Right ventricle myocardium superior (tissue), 1 donor: ENCODE measurements around the gene MAPKAPK5. TPM values are rescaled to one million over a fixed set of nuclear protein-coding genes. Genes with fewer than 3 reads are reported as not detected.
"Not testable (repeated sequence)": the region's sequence is repeated elsewhere in the genome, so short reads cannot be mapped to it uniquely, and the experiment has no call there.

Source experiments
- ATAC-seq: fragments of 200-7000 bp; cut with Tn5 transposase; one replicate; pipeline ENCODE4 v1.9.1; 2020; ENCODE audit warnings: mild to moderate bottlenecking; ENCODE audit not compliant: poor library complexity
- DNase-seq: peaks from one replicate; pipeline ENCODE4 v3.0.0-alpha.2; 2020
- intact Hi-C: fragments of 100-400 bp; cut with DNase I; formaldehyde crosslinking; loops from one replicate; pipeline ENCODE4 v1.11.2; 2022
- long read RNA-seq: library from polyadenylated mRNA; unstranded; transcript quantifications from one replicate; pipeline ENCODE4 v2.0.0, GENCODE V29; 2021
- total RNA-seq: library from RNA; stranded (reverse); fragmentation: NEBNext Ultra II Directional; extraction: Animal tissue kit (Norgen Biotek cat#: 25700); gene quantifications from one replicate; pipeline ENCODE4 v1.2.1, GENCODE V29; 2021
- donor health status: DM: no; HTN: yes; CAD: no; lungs with severe emphysema.

Gene MAPKAPK5
- total RNA-seq, result 25.5 TPM
- long read RNA-seq, full-length matches to known transcripts, result 54 of 75 reads
- long read RNA-seq, partial matches to known transcripts, result 2 of 75 reads
- long read RNA-seq, other reads (novel, unspliced or antisense), result 19 of 75 reads

DNA sequence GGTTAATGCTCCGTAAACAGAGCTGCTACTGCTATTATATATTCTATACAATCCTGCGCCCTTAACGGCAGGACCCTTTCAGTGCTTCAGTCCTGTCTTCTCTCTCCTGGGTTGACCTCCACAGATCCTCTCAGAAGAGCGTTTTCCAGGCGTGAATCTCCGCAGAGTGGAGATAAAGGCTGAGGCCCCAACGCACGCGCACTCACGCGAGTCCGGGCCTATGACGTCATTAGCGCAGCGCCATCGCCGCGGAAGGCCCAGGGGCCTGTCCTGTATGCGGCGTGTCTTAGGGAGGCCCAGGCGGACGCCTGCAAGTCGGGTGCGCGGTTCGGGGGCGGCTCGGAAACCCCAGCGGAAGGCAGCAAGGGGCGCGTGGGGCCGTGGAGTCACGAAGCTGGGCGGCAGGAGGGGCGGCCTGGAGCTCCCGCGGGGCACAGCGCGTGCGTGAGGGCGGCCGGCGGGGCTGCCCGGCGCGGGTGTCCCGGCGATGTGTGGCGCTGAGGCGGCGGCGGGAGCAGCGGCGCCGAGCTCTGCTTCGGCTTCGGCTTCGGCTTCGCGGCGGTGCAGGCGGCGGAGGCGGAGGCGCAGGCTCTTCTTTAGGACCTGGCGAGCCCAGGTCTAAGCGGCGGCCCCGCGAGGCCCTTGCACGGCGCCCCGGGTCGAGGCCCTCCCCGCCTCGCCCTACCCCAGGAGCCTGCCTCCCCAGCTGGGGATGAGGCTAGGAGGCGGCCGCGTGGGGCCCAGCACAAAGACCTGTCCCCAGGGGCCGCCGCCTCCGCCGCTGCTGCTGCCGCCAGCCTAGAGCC is at the start of gene MAPKAPK5:
Gene MAPKAPK5, plus strand, starts transcription at position 479 of the 806 bp plus-strand sequence. CDS start 506 bp downstream, outside the sequence.
- DNase-seq, result peak; percentile 97
- ATAC-seq, result peak; percentile 95
- intact Hi-C loops, result no loop called here

DNA sequence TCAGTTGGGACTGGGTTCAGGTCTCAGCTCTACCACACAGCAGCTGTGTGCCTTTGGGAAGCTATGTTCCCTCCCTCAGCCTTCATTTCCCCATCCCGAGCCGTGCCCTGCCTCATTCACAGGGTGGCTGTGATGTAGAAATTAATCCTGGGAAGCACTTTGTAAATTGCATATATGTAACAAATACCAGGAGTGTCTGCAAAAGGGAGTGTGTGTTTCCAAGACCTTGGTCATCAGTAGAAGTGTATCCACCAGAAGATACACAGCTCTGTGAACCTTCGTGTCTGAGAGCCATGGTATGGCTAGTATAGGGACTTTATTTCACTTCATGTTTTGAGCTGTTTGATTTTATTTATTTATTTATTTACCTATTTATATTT is 49.2 kb upstream of the MAPKAPK5 start:
- intact Hi-C loops, result no loop called here
- no peak for ATAC-seq
- DNase-seq, result no peak

- DNase-seq (no peak), ATAC-seq (peak; percentile 71)
- intact Hi-C loops, result no loop called here
Measured at GRCh38 chr12:111798182-111798581, 43.8 kb upstream of the MAPKAPK5 start.

GRCh38 chr12:111799758-111800157 is 42.3 kb upstream of the MAPKAPK5 start:
- intact Hi-C loops, result no loop called here
- DNase-seq, result no peak
- ATAC-seq, result no peak

- DNase-seq (no peak), ATAC-seq (no peak)
- intact Hi-C loops, result no loop called here
Measured at GRCh38 chr12:111803038-111803626, 38.9 kb upstream of the MAPKAPK5 start.

DNA sequence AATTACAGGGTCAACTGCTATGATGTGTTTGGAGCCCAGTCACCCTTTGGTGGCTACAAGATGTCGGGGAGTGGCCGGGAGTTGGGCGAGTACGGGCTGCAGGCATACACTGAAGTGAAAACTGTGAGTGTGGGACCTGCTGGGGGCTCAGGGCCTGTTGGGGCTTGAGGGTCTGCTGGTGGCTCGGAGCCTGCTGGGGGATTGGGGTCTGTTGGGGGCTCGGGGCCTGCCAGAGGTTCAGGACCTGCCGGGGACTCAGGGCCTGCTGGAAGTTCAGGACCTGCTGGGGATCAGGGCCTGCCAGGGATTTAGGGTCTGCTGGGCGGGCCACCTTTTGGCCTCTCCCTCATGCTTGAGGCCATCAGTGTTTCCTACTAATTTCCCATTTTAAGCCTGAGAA is 38.2 kb upstream of the MAPKAPK5 start:
- ATAC-seq (no peak), DNase-seq (no peak)
- intact Hi-C loops, result no loop called here

DNA sequence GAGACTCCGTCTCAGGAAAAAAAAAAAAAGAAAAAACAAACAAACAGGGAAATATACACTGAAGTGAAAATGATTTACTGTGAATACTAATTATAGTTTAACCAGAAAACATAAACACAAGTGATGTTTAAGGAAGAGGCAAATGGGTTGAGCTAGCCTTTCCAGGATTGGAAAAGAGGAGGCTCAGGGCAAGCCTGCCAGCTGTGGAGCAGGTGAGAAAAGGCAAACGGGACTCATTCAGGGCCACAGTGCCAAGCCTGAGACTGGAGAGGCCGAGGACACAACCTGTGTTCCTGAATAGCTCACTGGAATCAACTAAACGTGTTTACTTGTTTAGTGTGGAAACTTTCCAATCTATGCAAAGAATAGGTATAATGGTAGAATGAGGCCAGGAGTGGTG is 35.7 kb upstream of the MAPKAPK5 start:
- intact Hi-C loops, result no loop called here
- ATAC-seq (no peak), DNase-seq (no peak)

GRCh38 chr12:111807232-111807631 is 34.8 kb upstream of the MAPKAPK5 start:
- no peak for DNase-seq
- intact Hi-C loops, result no loop called here
- ATAC-seq, result no peak

DNA sequence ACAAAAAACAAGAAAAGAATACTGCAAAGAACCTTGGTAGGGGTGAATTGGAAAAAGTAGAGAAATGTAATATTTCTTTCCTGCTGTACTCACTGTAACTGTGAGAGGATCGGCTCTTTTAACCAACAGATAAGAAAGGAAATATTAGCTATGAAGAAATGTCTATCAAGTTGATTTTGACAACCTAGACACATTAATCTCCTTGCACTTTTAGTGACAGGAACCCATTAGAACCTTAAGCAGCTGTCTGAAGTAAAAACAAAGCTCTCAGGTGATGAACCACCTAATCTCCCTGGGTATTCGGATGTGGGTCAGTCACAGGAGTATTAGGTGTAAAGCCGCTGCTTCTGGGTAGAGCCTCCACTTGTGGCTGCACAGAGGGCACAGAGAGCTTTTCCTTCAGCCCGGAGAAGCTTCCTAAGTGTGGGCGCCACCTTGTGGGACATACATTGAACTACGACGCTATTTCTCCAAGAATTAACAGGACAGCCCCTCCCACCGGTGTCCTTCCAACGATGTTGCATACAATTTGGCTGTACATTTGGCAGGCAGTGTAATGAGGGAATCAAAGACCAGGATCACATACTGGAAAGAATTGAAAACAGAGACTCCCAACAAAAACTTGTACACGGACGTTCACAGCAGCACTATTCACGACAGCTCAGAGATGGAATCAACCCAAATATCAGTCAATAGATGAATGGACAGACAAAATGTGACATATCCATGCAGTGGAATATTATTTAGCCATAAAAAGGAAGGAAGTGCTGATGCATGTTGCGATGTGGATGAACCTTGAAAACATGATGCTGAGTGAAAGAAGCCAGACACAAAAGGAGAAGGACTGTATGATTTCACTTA is 28.9 kb upstream of the MAPKAPK5 start:
- intact Hi-C loops, result loop anchor here (5.0 kb wide), 1 partner anchor 61 kb away; no protein-coding TSS in a partner anchor
- ATAC-seq (peak; percentile 97), DNase-seq (peak; percentile 75)

DNA sequence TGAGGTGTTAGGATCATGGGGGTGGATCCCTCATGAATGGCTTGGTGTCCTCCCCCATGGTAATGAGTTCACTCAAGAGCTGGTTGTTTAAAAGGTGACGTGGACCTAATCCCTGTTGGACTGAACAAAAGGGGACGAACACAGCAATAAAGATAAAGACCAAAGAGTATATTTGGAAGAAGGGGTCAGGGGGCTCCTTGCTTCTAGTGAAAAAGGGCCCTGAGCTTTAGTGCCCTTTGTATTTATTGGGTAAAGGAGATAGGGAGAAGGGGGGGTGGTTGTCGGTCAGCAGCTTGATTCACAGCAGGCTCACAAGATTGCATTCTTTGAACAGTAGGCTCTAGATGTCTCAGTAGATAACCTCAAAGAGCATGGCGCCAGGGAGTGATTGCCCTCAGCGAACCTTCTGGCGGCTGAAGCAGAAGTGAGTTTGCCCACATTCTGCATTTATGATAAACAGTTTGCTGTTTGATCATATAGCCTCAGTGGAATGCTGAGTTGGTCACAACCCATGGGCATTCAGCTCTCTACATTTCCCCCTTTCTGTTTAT is 25.9 kb upstream of the MAPKAPK5 start:
- no peak for DNase-seq
- no peak for ATAC-seq
- intact Hi-C loops, result no loop called here

DNA sequence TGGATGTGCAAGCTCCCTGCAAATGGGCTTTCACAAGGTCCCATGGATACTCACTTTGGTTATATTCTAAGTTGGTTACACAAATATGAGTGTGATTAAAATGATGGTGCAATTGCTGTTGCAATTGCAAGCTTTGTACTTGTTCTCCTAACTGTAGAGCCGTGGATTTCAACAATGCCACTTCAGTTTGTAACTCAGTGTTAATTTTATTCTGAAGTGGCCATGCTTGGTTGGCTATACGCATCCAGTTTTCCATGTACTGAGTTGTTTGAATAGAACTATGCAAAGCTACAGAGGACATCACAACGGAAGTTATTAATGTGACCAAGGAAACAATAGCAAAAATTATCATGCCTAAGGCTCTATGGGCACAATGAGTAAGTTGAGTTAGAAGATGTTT is 25.1 kb upstream of the MAPKAPK5 start:
- DNase-seq, intact Hi-C loops, ATAC-seq: not testable (repeated sequence)

DNA sequence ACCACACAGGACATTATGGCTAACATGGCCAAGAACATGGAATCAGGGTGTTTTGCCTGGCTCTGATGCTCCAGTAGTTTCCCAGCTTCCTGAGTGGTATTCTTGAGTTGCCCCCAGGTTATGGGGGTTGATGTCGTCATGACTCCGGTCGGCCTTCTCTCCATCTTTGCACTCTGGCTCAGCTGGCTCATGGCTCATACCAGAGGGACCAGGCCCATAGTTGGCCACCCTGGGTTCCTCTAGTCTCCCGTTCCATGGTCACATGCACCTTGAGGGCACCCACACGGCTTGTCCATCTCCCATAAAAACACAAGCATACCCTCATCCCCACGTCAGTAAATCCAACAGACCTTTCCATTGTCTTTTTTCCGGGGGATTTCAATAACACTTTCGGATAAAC is 23.7 kb upstream of the MAPKAPK5 start:
- intact Hi-C loops, result no loop called here
- ATAC-seq, result no peak
- DNase-seq, result no peak

DNA sequence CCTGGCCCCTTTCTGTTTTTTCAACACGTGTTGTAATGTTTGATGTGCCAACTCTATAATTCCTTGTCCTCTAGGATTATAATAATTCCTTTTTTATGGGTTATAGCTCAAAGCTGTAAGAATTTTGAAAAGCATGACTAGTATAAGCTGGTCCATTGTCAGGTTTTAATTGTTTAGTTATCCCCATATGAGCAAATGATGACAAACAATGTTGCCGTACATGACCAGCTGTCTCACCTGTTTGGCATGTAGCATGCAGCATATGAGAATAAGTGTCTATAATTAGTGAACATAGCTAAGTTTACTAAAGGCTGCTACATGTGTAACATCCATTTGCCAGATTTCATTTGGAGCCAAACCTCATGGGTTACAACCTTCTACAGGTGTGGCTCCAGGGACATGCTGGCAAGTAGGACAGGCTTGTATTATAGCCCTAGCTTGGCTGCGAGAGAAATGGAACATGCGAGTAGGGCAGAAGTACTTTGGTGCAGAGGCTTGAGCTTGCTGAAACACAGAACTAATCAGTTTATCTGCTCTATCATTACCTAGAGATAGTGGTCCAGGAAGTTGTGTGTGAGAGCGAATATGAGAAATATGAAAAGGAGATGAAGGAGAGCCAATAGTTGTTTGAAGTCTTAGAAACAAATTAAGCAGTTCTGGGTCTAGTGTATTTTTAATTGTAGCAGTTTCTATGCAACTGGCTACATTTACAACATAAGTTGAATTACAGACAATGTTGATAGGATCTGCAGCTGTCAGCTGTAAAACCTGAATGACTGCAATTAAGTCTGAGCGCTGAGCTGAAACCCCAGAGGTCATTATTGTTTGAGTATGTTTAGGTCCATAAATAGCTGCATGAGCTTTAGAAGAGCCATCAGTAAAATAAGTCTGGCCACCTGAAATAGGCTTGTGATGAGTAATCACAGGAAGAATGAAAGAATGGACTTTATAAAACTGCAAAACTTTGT is 22.6 kb upstream of the MAPKAPK5 start:
- no peak for ATAC-seq
- DNase-seq, result no peak
- intact Hi-C loops, result no loop called here

DNA sequence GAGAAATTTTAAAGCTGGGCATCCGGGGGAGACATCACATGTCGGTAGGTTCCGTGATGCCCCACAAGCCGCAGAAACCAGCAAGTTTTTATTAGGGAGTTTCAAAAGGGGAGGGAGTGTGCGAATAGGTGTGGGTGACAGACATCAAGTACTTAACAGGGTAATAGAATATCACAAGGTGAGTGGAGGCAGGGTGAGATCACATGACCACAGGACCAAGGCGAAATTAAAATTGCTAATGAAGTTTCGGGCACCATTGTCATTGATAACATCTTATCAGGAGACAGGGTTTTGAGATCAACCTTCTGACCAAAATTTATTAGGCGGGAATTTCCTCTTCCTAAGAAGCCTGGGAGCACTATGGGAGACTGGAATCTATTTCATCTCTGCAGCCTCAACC is 21.2 kb upstream of the MAPKAPK5 start:
- intact Hi-C loops, DNase-seq, ATAC-seq: not testable (repeated sequence)

GRCh38 chr12:111822886-111823285 is 19.1 kb upstream of the MAPKAPK5 start:
- ATAC-seq, result no peak
- intact Hi-C loops, result no loop called here
- DNase-seq, result no peak

GRCh38 chr12:111823891-111824290 is 18.1 kb upstream of the MAPKAPK5 start:
- intact Hi-C loops, result no loop called here
- ATAC-seq, result peak; percentile 68
- no peak for DNase-seq

DNA sequence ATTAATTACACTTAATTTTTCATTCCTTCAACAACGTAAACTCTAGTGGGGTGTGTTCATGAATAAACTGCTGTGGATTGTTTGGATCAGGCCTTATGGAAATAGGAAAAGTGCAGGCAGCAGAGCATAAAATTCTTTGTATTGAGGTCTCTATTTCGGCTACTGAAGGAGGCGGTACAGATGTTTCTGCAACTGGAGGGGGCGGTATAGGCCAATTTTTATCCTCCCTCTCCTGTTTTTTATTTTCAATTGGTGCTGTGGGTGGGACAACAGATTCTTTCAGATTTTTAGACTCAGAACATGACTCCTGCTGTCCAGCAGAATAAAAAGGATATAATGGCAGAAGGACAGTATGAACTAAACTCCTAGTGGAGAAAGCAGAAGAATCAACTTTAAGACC is 17.7 kb upstream of the MAPKAPK5 start:
- intact Hi-C loops, DNase-seq: not testable (repeated sequence)
- ATAC-seq, result peak; percentile 29

GRCh38 chr12:111825509-111825908 is 16.5 kb upstream of the MAPKAPK5 start:
- ATAC-seq (no peak), DNase-seq (no peak)
- intact Hi-C loops, result no loop called here
